Brain pericyte (primary cell): ENCODE results near the gene EPS15.

Experiments
- DNase-seq: peaks from one replicate; pipeline ENCODE4 v3.0.0-alpha.2; 2012; ENCODE audit warnings: low read depth, low spot score

EPS15 gene

DNA sequence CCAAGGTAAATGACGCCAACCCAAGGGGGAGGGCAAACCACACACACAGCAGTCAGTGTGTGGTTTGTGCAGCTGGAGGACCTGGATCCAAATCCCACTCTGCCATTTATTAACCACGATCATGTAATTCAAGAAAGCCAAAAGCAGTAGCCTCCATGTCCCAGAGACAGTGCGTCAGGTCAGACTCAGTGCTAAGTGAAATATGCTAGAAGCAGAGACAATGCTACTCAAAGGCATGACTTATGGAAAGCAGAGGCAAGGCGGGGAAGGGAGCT, 202.3 kb downstream of the EPS15 start:
- no peak for DNase-seq

DNA sequence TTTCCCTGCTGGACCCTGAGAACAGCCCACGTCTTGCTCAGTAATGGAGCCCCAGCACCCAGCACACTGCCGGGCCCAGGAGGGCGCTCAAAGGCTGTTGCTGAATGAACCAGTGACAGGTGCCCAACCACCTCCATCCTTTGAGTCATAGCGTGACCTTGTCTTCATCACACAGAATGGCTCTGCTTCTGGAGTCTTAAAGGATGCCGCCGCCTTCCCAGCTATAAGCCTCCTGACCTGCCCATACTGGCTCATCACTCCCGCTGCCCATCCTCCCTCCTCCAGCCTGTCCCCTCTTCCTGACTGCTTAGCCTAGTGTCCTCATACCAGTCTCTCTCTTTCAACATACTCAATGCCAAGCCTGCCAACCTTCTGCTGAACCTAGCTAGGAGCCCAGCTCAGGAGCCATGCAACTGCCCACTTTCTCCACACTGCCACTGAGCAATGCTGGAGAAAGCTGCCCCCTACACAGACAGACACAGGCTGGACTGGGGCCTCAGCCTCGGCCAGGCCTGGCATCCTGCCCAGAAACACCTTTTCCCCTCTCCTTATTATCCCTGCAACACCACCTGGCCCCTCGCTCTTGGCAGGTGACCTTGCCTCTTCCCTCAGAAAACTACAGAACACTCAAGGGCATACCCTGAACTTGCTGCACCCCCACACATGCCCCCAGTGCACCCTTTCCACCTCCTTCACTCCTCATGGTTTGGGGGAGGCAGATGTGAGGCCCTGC, 202.8 kb downstream of the EPS15 start:
- no peak for DNase-seq

DNA sequence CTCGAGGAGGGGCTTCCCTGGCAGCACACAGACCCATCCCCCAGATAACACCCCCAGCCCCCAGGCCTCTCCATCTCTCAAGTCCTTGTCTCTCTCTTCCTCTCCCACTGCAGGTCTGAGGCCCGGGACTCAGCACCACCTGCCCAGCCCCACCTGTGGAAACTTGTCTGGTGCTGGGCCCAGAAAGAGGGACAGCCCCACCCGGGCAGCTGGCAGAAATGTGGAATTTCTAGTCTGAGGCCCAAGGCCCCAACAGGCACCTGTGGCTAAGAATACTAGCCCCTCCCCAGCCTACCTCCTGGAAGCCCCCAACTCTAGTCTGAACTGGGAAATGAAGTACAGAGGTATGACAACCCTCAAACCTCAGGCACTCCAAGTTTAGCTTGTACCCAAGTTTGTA, 204.1 kb downstream of the EPS15 start:
- no peak for DNase-seq

DNA sequence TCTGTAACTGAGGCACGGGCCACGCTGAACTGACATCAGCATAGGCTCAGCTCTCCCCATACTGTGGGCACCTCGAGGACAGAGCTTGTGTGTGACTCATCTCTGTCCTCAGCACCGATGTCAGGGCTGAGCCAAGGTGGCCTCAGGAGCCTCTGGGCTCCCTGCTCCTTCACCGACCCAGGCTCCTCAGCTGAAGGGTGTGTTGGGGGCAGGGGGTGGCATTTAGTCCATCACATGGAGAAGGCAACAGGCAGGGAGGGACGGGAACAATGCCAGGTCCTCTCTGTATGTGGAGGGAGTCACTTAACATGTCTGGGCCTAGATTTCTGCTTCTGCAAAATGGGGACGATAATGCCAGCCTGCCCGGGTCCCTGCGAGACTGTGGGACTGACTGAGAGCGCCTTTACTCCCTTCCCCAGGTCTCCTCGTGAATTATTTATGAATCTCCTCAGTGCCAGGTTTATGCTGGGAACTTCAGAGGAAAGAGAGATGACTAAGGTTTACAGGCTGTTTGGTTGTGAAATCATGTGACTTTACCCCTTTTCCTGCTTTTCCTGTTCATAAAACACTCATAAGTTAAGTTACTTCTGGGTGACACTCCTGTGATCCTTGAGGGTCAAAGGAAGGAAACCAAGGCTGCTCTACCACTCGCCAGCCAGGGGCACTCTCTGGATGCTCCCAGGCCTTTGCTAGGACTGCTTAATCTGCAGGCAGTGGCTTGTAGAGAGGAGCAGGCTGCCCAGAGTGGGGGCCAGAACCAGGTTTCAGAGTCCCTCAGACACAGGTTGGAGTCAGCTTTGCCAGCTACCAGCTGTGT, 204.9 kb downstream of the EPS15 start:
- no peak for DNase-seq

DNA sequence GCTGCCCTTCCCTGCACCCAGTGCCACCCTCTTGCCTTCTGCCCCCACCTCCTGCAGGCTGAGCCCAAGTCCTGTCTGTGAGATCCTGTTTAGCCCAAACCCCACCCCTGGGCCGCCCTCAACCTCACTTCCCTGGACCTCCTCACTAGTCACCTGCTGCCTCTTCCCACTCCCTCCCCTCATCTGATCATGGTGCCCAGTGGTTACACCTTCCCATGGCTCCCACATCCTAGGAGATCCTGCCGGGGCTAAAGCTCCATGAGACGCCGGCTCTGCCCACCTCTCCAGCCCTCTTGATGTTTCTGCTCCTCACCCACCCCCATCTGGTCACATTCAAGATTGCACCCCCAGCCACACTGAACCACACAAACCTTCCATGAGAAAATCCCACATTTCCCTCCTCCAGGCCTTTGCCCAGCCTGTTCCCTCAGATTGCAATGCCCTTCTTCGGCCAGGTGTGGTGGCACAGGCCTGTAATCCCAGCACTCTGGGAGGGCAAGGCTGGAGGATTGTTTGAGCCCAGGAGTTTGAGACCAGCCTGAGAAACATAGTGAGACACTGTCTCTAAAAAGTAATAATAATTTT, 205.7 kb downstream of the EPS15 start:
- no peak for DNase-seq

DNA sequence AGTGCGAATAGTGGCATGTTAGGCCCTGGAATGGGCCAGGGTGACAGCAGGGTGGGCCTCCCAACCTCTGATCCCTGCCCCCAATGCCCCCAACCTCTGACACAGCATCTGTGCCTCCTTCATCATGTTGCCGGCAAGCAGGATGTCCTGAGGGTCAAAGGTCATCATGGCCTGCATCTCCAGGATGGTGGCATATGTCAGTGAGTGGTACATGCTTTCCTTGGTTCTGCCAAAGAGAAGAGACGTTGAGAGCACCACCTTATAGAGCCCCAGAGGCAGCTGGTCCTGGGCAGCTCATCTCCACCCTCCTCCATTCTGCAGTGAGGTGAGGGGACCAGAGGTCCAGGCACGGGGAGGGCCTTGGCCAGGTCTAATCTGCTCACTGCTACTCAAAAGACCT, 206.3 kb downstream of the EPS15 start:
- DNase-seq: no peak

DNA sequence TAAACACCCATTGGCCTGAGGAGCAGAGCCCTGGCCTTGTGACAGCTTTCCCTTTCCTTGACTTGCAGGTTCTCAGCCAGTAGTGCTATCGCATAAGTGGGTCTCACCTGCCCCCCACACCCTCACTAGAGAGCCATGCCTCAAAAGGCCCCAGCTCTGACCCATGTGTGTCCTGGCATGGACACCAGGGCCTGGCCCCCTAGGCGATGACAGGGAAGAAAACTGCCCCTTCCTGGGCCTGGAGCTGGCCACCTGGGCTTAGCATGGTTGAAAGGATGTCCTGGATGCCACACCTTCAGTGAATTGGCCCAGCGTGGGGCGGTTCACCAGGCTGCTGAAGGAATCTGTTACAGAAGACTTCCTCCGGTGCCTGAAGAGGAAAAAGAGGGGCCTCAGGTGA, 207.2 kb downstream of the EPS15 start:
- no peak for DNase-seq

DNA sequence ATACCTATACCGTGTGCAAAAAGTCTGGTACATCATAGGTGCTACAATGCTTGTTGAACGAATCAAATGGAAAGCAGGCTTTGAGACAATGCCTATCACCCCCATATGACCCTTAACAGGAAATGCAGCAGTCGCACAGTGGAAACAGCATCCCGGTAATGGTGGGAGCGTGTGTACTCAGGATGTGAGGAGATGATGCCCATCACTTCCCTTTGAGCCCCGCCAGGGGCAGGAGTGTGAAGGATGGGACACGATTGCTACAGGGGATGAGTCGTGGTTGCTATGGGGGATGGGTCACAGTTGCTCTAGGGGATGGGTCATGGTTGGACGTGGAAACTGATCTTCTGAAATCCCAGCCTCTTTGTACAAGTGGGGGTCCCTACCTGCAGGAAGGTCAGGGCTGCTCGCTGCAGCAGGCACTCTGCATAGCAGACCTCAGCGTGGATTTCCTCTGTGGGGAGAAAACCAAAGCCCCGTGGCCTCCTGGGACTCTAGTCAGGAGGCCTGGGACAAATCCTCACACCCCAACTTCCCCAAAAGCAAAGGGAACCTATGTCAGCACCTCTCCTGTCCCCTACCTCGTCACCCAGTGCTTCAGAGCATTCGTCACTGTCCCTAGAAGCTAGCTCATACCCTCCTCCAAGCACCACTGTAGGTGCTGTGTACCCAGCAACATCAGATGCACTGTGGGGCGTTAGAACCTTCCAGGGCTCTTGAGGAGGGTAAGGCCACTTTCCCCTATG, 208.0 kb downstream of the EPS15 start:
- no peak for DNase-seq

DNA sequence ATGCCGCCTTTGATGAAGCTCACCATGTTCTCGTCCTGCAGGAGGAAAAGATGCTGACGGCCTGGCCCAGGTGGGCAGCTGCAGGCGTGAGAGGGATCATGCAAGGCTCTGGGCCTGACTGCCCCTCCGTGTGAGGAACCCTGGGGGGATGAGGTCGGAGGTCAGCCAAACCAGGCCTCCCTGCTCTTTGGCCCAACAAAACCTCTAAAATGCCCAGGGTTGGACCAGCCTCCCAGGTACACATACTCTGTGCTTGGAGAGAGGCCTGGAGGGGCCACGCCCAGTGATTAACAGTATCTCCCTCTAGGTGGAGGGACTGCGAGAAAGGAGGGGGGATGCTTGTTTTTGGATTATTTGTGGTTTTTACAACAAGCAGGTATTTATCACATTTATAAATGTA, 209.8 kb downstream of the EPS15 start:
- no peak for DNase-seq

DNA sequence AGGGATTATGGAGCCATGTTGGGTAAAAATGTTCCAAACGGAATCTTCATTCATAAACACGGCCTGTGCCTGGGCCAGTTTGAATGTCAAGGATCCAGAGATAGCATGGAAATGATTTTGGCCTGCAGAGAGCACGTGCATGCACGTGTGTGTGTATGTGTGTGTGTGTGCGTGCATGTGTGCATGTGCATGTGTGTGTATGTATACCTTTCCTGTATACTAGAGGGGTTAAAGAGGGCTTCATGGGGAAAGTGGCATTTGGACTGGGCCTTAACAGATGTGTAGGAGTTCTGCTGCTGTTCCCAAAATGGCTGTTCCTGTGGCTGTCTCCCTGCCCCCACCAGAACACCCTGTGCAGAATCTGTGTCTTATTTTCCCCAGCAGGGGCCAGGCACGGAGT, 210.4 kb downstream of the EPS15 start:
- no peak for DNase-seq

DNA sequence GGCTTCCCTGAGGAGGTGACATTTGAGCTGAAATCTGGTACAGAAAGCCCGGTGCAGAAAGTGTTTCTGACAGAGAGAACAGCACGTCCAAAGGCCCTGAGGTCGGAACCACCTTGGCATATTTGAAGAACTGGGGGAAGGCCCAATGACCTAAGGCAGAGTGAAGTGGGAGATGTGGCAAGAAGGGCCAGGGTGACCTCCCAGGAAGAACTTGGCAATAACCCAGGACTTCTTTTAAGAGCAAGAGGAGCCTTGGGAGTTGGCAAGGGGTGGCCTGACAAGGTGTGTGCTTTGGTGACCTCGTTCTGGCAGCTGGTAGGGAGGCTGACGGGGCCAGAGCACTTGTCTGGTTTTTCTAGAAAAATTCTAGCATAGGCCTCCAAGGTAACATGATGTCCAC, 212.1 kb downstream of the EPS15 start:
- DNase-seq: no peak

DNA sequence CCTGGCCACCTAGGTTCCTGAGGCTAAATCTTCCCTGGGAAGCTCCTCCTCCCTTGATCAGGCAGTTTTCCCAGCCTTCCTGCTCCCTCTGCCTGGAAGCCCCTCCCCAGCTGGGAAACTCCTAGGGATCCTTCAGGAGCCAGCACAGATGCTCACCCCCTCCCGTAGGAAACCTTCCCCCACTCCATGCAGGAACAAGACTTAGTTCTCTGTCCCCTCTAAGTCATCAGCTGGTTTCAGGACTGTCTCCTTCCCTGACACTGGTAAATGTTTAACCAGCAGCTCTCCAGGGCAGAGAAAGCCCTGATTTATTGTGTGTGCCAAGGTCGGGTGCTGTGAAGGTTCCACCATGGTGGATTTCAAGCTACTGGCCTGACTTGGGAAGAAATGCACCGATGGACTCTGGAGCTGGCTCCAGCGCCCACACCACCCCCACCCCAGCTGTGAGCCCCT, 213.7 kb downstream of the EPS15 start:
- DNase-seq: no peak

DNA sequence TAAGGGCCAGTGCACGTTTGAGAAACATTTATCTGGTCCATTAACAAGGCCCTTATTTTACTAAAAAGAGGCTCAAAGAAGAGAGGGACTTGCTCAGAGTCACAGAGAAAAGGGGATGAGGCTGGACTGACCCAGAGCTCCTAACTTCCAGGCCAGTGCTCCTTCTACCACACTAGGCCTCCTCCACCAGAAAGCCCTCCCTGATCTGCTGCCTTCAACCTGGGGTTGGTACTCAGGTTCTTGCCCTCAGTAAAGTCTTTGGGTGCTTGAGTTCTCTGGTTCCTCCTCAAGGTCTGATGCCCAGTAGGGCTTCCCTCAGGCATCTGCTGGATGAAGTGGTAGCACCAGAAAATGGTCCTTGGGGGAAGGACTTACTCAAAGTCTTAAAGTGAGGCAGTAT, 214.7 kb downstream of the EPS15 start:
- no peak for DNase-seq
